Esophagus muscularis mucosa (tissue), 4 donors: ENCODE data around the gene TEX29. TPM values are rescaled to one million over a fixed set of nuclear protein-coding genes. Genes with fewer than 3 reads are reported as not detected.

Experiments used
- DNase-seq: peaks from one replicate; pipeline ENCODE4 v3.0.0-alpha.2; 2017; ENCODE audit errors: extremely low spot score
- H3K27ac ChIP-seq, 4 donors: fragments of 200-600 bp; sonication (generic); replicated peaks in 1 of 4; 1 replicate in 3 of 4; 2 replicates in 1 of 4; pipeline ENCODE4 v1.5.1; 2016 to 2019; ENCODE audit warnings: mild to moderate bottlenecking in 1 of 4
- H3K27me3 ChIP-seq, 4 donors: fragments of 200-600 bp; sonication (generic); one replicate each; pipeline versions ENCODE4 v1.5.1 to v1.6.0; 2016 to 2019
- H3K36me3 ChIP-seq, 4 donors: fragments of 200-600 bp; sonication (generic); one replicate each; pipeline ENCODE4 v1.5.1; 2016 to 2019
- H3K4me1 ChIP-seq, 4 donors: fragments of 200-600 bp; sonication (generic); one replicate each; pipeline ENCODE4 v1.5.1; 2016 to 2019
- H3K4me3 ChIP-seq, 4 donors: fragments of 200-600 bp; sonication (generic); 1 replicate in 2 of 4; 2 replicates in 2 of 4; pipeline ENCODE4 v1.5.1; 2016 to 2019; ENCODE audit warnings: mild to moderate bottlenecking in 4 of 4, moderate library complexity in 1 of 4
- H3K9me3 ChIP-seq, 4 donors: fragments of 200-600 bp; sonication (generic); 1 replicate in 3 of 4; 2 replicates in 1 of 4; pipeline ENCODE4 v1.5.1; 2016 to 2019
- EP300 ChIP-seq: sonication (generic); formaldehyde crosslinking; IDR thresholded peaks from one replicate; pipeline ENCODE4 v1.6.1; 2017; ENCODE audit warnings: antibody characterized with exemption
- POLR2A ChIP-seq: fragments of 450-650 bp; IDR thresholded peaks from one replicate; pipeline ENCODE4 v1.6.1; 2017; ENCODE audit warnings: antibody characterized with exemption, moderate library complexity, mild to moderate bottlenecking, low read depth
- POLR2AphosphoS5 ChIP-seq, 2 donors: sonication (generic); formaldehyde crosslinking; IDR thresholded peaks; one replicate each; pipeline ENCODE4 v1.6.1; 2017; ENCODE audit warnings: antibody characterized with exemption in 2 of 2
- WGBS: methylation state at CpG from one replicate; pipeline ENCODE4 v1.1.5; 2018; 5-methylcytosine and 5-hydroxymethylcytosine counted together
- intact Hi-C: fragments of 100-400 bp; cut with DNase I; formaldehyde crosslinking; loops from one replicate; pipeline ENCODE4 v1.15.1; 2023
- total RNA-seq, 4 donors: library from RNA; depleted of rRNA; stranded (reverse); fragments of >200 nt; gene quantifications; one replicate each; pipeline versions ENCODE4 v1.1.0 to v1.2.1, GENCODE V29; 2016
- TF ChIP-seq, protein P1 (sequence below), 3 experiments: fragments of 200-600 bp in 2 of 3; fragments of 450-650 bp in 1 of 3; sonication (generic) in 2 of 3; IDR thresholded peaks; one replicate each; pipeline ENCODE4 v1.5.1; 2017 to 2019; ENCODE audit warnings: antibody characterized with exemption in 3 of 3, mild to moderate bottlenecking in 2 of 3, moderate library complexity in 1 of 3

The TEX29 gene
- total RNA-seq, 4 donors from 2014 or later, result 0.83 to 0.99 TPM; not detected in 2

DNA sequence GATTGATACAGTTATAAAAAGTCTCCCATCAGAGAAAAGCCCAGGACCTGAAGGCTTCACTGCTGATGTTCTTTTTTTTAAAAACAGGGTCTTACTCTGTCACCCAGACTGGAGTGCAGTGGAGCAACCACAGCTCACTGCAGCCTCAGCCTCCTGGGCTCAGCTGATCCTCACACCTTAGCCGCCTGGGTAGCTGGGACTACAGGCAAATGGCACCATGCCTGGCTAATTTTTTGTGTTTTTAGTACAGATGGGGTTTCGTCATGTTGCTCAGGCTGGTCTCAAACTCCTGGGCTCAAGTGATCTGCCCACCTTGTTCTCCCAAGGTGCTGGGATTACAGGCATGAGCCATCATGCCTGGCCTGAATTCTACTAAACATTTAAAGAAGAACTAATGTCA, 33.1 kb downstream of the TEX29 start:
- intact Hi-C loops, result no loop called here
- DNase-seq, result peak; percentile 81
- no peak for TF ChIP-seq POLR2AphosphoS5 (IDR thresholded peaks at IDR 0.05)
- TF ChIP-seq, protein P1, sequence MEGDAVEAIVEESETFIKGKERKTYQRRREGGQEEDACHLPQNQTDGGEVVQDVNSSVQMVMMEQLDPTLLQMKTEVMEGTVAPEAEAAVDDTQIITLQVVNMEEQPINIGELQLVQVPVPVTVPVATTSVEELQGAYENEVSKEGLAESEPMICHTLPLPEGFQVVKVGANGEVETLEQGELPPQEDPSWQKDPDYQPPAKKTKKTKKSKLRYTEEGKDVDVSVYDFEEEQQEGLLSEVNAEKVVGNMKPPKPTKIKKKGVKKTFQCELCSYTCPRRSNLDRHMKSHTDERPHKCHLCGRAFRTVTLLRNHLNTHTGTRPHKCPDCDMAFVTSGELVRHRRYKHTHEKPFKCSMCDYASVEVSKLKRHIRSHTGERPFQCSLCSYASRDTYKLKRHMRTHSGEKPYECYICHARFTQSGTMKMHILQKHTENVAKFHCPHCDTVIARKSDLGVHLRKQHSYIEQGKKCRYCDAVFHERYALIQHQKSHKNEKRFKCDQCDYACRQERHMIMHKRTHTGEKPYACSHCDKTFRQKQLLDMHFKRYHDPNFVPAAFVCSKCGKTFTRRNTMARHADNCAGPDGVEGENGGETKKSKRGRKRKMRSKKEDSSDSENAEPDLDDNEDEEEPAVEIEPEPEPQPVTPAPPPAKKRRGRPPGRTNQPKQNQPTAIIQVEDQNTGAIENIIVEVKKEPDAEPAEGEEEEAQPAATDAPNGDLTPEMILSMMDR (IDR thresholded peaks at IDR 0.05), result no peak
- no peak for TF ChIP-seq POLR2A
- no peak for TF ChIP-seq EP300
- Histone ChIP-seq H3K36me3 (no peaks in the 10 kb centered on the region), H3K9me3 (peaks cover 0 to 3% (median 0%) of the 10 kb centered on the region in 4 donors), H3K27me3 (no peaks in the 10 kb centered on the region), H3K4me3 (no peak overlapping the region), H3K27ac (no peak overlapping the region), H3K4me1 (no peaks in the 10 kb centered on the region)
- WGBS, result 75% methylated on average over 2 of the region's 2 CpGs

DNA sequence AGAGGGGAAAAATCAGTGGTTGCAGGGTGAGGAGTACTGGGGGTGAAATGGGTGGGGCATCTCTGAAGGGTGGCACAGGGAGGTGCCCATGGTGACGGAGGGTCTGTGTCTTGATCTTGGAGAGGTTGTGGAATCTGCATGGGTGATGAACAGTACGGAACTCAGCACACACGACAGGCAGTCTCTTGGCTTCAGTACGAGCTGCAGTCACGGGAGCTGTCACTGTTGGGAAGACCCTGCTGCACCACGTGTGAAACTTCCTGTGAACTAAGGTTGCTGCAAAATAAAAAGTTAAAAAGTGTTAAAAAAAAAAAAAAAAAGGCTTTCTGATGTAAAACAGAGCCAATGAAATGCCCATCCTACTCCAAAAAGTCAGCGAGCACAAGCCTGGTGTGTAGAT, 34.3 kb downstream of the TEX29 start:
- Histone ChIP-seq H3K27me3 (peaks cover 0 to 6% (median 0%) of the 10 kb centered on the region in 4 donors), H3K9me3 (peaks cover 0 to 3% (median 0%) of the 10 kb centered on the region in 4 donors), H3K36me3 (no peaks in the 10 kb centered on the region), H3K4me3 (no peak overlapping the region), H3K4me1 (no peaks in the 10 kb centered on the region), H3K27ac (no peak overlapping the region)
- TF ChIP-seq EP300 (no peak), POLR2AphosphoS5 (IDR thresholded peaks at IDR 0.05) (no peak), POLR2A (no peak)
- TF ChIP-seq, protein P1 (IDR thresholded peaks at IDR 0.05), result no peak
- peak; percentile 68 for DNase-seq
- intact Hi-C loops, result no loop called here
- 44% methylated on average over 7 of the region's 7 CpGs for WGBS

DNA sequence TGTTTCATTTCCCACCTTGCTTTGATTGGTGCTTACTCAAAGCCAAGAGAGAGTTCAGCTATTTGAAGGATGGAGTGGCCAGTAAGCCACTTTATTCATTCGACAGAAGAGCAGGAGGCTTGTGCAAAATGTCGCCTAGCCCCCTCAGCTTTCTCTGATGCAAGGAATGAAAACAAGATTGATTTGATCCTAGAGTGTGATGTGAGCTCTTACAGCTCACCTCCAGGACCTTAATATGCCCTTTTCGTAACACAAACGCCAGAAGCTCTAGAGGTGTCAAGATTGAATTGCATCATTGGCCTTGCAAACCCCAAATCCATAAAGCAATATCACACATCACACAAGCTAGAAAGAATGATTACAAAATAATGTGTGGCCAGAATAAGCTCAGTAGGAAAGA, 36.4 kb downstream of the TEX29 start:
- TF ChIP-seq POLR2A, result no peak
- DNase-seq, result peak; percentile 68
- no peak overlapping the region for H3K4me3 ChIP-seq
- no peak overlapping the region for H3K27ac ChIP-seq
- peaks cover 0 to 3% (median 0%) of the 10 kb centered on the region in 4 donors for H3K9me3 ChIP-seq
- no peaks in the 10 kb centered on the region for H3K4me1 ChIP-seq
- peaks cover 0 to 20% (median 0%) of the 10 kb centered on the region in 4 donors for H3K27me3 ChIP-seq
- H3K36me3 ChIP-seq, result no peaks in the 10 kb centered on the region
- 16% methylated on average over 4 of the region's 4 CpGs for WGBS
- intact Hi-C loops, result no loop called here

DNA sequence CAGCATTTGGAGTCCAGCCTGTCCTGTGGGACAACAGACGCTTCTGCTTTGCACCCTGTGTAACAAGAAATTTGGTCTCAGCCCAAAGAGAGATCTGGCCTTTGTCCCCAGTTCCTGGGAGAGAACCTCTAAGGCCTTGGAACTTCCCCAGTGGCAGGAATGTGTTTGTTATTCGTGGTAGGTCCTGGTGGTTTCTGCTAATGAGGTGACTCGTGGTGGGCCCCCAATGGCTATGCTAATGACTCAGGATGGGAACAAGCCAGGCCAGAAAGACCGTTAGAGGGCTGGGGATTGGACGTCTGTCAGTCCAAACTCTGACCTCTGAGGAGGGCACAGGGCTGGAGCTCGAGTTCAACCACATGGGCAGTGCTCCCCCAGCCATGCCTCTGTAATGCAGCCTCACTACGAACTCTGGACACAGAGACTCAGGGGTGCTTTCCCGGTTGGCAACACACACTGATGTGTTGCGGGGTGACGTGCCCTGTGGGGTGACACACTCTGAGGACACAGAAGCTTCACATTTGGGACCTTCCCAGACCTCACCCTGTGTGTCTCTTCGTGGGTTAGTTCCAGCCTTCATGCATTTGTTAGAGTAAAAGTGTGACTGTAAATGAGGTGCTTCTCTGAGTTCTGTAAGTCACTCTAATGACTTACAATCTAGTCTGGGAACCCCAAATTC, 38.9 kb downstream of the TEX29 start:
- no peaks in the 10 kb centered on the region for H3K4me1 ChIP-seq
- WGBS, result 40% methylated on average over 7 of the region's 11 CpGs
- intact Hi-C loops, result no loop called here
- no peak overlapping the region for H3K27ac ChIP-seq
- DNase-seq, result peak; percentile 77
- H3K27me3 ChIP-seq, result peaks cover 0 to 39% (median 0%) of the 10 kb centered on the region in 4 donors
- TF ChIP-seq, protein P1 (IDR thresholded peaks at IDR 0.05), result no peak
- no peak for TF ChIP-seq POLR2AphosphoS5 (IDR thresholded peaks at IDR 0.05)
- no peak for TF ChIP-seq EP300
- no peak for TF ChIP-seq POLR2A
- H3K9me3 ChIP-seq, result no peaks in the 10 kb centered on the region
- H3K36me3 ChIP-seq, result no peaks in the 10 kb centered on the region
- H3K4me3 ChIP-seq, result no peak overlapping the region

DNA sequence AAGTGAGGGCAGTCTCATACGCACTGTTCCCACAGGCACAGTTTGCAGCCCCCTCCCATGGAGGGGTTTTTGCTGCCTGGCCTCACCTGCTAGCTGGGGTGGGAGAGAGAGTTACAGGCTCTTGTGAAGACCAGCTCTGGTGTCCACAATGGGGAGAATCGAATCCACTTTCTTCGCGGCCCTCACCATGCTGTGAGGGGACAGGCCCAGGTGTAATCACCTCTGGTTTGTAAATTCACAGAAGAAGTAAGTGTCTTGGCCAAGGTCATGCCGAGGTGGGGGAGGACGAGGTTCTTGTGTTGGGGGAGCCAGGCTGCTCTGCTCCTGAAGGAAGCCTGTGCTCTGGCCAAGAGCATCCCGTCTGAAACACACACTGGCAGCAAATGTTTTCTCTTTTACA, 39.5 kb downstream of the TEX29 start:
- no peak overlapping the region for H3K27ac ChIP-seq
- TF ChIP-seq POLR2A (no peak), POLR2AphosphoS5 (IDR thresholded peaks at IDR 0.05) (no peak), EP300 (no peak)
- TF ChIP-seq, protein P1 (IDR thresholded peaks at IDR 0.05), result no peak
- intact Hi-C loops, result no loop called here
- H3K27me3 ChIP-seq, result peaks cover 0 to 42% (median 0%) of the 10 kb centered on the region in 4 donors
- no peaks in the 10 kb centered on the region for H3K9me3 ChIP-seq
- H3K4me1 ChIP-seq, result no peaks in the 10 kb centered on the region
- 70% methylated on average over 3 of the region's 7 CpGs for WGBS
- DNase-seq, result peak; percentile 75
- H3K36me3 ChIP-seq, result no peaks in the 10 kb centered on the region
- no peak overlapping the region for H3K4me3 ChIP-seq
